Measurements from ENCODE around the gene TRAPPC1.

GRCh38 chr17:7916808-7917207 is 14.9 kb downstream of the TRAPPC1 start:
- TF ChIP-seq CTCF (conservative IDR thresholded peaks at IDR 0.05 in 1 of 2, IDR thresholded peaks at IDR 0.05 in 1 of 2; ENCODE audit: extremely low read depth in 1 of 2, insufficient read depth in 1 of 2, low read depth in 1 of 2, low read length in 2 of 2) (no peak), EZH2 (IDR thresholded peaks at IDR 0.05; ENCODE audit: borderline replicate concordance, low read length) (no peak)
